Astrocyte (in vitro differentiated cells and primary cell): ENCODE data around the gene ATP2B3. TPM values are rescaled to one million over a fixed set of nuclear protein-coding genes. Genes with fewer than 3 reads are reported as not detected.

ENCODE experiments used
- DNase-seq: peaks from one replicate; pipeline ENCODE4 v3.0.0-alpha.2; 2010; ENCODE audit warnings: low read depth
- FAIRE-seq: peaks from 2 replicates; lab custom pipeline; 2011; peaks lifted over from hg19 to GRCh38; lab: Jason Lieb, UNC
- H2AFZ ChIP-seq: 2 replicates; pipeline ENCODE4 v1.6.0; 2012; ENCODE audit warnings: low read depth, low read length, inconsistent platforms
- H3K27ac ChIP-seq: 2 replicates; pipeline ENCODE4 v1.5.1; 2011; ENCODE audit warnings: low read depth, low read length, inconsistent platforms
- H3K27me3 ChIP-seq: 2 replicates; pipeline ENCODE4 v1.6.0; 2011; ENCODE audit warnings: low read length, inconsistent platforms; ENCODE audit not compliant: insufficient read depth
- H3K36me3 ChIP-seq: 2 replicates; pipeline ENCODE4 v1.5.1; 2011; ENCODE audit warnings: low read length, inconsistent platforms; ENCODE audit not compliant: insufficient read depth
- H3K4me1 ChIP-seq: 2 replicates; pipeline ENCODE4 v1.5.1; 2011; ENCODE audit warnings: low read length, inconsistent platforms; ENCODE audit not compliant: insufficient read depth
- H3K4me2 ChIP-seq: 2 replicates; pipeline ENCODE4 v1.6.0; 2012; ENCODE audit warnings: low read length, inconsistent platforms
- H3K4me3 ChIP-seq: 2 replicates; pipeline ENCODE4 v1.5.1; 2011; ENCODE audit warnings: low read depth, mild to moderate bottlenecking, low read length, inconsistent platforms; ENCODE audit not compliant: insufficient read depth
- H3K79me2 ChIP-seq: 2 replicates; pipeline ENCODE4 v1.6.0; 2012; ENCODE audit warnings: mild to moderate bottlenecking, low read length, inconsistent platforms; ENCODE audit not compliant: insufficient read depth
- H3K9ac ChIP-seq: 2 replicates; pipeline ENCODE4 v1.6.0; 2012; ENCODE audit warnings: mild to moderate bottlenecking, low read length, inconsistent platforms
- H3K9me3 ChIP-seq: 2 replicates; pipeline ENCODE4 v1.5.1; 2012; ENCODE audit warnings: low read depth, mild to moderate bottlenecking, low read length, inconsistent platforms; ENCODE audit not compliant: insufficient read depth
- H4K20me1 ChIP-seq: 2 replicates; pipeline ENCODE4 v1.6.0; 2012; ENCODE audit warnings: low read length, inconsistent platforms; ENCODE audit not compliant: insufficient read depth
- H3K27ac Mint-ChIP-seq: one replicate; pipeline ENCODE4 v1.8.0; 2021; ENCODE audit warnings: mild to moderate bottlenecking, mixed read lengths; ENCODE audit not compliant: unreplicated experiment
- H3K27me3 Mint-ChIP-seq: one replicate; pipeline ENCODE4 v1.8.0; 2021; ENCODE audit warnings: low read depth, mixed read lengths; ENCODE audit not compliant: unreplicated experiment
- H3K36me3 Mint-ChIP-seq: one replicate; pipeline ENCODE4 v1.8.0; 2021; ENCODE audit warnings: low read depth, mixed read lengths; ENCODE audit not compliant: unreplicated experiment
- H3K4me1 Mint-ChIP-seq: one replicate; pipeline ENCODE4 v1.8.0; 2021; ENCODE audit warnings: low read depth, mixed read lengths; ENCODE audit not compliant: unreplicated experiment
- H3K4me3 Mint-ChIP-seq: one replicate; pipeline ENCODE4 v1.8.0; 2021; ENCODE audit warnings: mild to moderate bottlenecking, moderate library complexity, mixed read lengths; ENCODE audit not compliant: unreplicated experiment
- H3K9me3 Mint-ChIP-seq: one replicate; pipeline ENCODE4 v1.8.0; 2021; ENCODE audit warnings: mild to moderate bottlenecking, mixed read lengths; ENCODE audit not compliant: unreplicated experiment
- EZH2 ChIP-seq: IDR thresholded peaks from 2 replicates; pipeline ENCODE4 v1.6.1; 2012; ENCODE audit warnings: mild to moderate bottlenecking, low read length, inconsistent platforms; ENCODE audit not compliant: insufficient read depth
- total RNA-seq: library from RNA; stranded (reverse); gene quantifications from 2 replicates; pipeline ENCODE4 v1.2.1, GENCODE V29; 2021
- TF ChIP-seq, protein P1 (sequence below): IDR thresholded peaks from 2 replicates; pipeline ENCODE4 v1.5.1; 2011; ENCODE audit warnings: low read depth, mild to moderate bottlenecking, inconsistent platforms, low read length, moderate library complexity; ENCODE audit not compliant: insufficient read depth

The ATP2B3 gene
- total RNA-seq, 1 donor from 2014 or later = 0.52 TPM

DNA sequence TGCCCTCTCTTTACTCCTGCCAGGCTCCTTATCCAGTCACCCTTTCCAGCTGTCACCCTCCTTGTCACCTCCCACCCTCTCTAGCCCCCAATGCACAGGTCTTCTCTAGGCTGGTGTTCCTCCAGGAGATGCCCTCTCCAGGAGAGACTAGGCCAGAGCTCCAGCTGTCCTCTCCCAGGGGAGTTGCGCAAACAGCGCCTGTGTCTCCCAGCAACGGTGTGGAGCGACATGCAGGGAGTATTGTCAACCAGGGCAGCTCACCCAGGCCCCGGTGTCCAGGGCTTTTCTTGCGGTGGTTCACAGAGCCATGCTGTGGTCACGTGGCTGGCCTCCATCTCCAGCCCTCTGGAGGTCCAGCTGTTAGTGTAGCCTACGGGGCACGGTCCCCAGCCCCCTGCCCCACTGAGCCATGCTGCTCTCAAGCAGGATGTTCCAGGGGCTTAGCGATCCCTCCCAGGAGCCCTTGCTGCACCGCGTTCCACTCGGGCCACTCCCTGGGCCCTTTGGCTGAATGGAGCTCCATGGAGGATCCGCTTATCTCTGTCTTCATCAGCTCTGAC is 46.7 kb downstream of the ATP2B3 start:
- Histone ChIP-seq H3K9me3 (no peaks in the 10 kb centered on the region), H3K4me1 (no peaks in the 10 kb centered on the region), H3K27ac (no peak overlapping the region), H3K4me2 (no peak overlapping the region), H3K36me3 (no peaks in the 10 kb centered on the region), H3K79me2 (no peaks in the 10 kb centered on the region), H2AFZ (no peak overlapping the region), H4K20me1 (no peaks in the 10 kb centered on the region), H3K4me3 (no peak overlapping the region), H3K9ac (no peak overlapping the region), H3K27me3 (no peaks in the 10 kb centered on the region)
- Mint-ChIP-seq H3K36me3 (no peaks in the 10 kb centered on the region), H3K4me1 (no peaks in the 10 kb centered on the region), H3K9me3 (no peaks in the 10 kb centered on the region), H3K27ac (no peak overlapping the region), H3K4me3 (no peak overlapping the region), H3K27me3 (peaks cover 19% of the 10 kb centered on the region)
- TF ChIP-seq, protein P1, sequence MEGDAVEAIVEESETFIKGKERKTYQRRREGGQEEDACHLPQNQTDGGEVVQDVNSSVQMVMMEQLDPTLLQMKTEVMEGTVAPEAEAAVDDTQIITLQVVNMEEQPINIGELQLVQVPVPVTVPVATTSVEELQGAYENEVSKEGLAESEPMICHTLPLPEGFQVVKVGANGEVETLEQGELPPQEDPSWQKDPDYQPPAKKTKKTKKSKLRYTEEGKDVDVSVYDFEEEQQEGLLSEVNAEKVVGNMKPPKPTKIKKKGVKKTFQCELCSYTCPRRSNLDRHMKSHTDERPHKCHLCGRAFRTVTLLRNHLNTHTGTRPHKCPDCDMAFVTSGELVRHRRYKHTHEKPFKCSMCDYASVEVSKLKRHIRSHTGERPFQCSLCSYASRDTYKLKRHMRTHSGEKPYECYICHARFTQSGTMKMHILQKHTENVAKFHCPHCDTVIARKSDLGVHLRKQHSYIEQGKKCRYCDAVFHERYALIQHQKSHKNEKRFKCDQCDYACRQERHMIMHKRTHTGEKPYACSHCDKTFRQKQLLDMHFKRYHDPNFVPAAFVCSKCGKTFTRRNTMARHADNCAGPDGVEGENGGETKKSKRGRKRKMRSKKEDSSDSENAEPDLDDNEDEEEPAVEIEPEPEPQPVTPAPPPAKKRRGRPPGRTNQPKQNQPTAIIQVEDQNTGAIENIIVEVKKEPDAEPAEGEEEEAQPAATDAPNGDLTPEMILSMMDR = no peak
- TF ChIP-seq EZH2 = no peak
- FAIRE-seq (no peak), DNase-seq (no peak)

- H3K36me3 ChIP-seq = no peaks in the 10 kb centered on the region
- no peak for TF ChIP-seq EZH2
- TF ChIP-seq, protein P1 = no peak
- no peaks in the 10 kb centered on the region for H3K4me1 Mint-ChIP-seq
- no peaks in the 10 kb centered on the region for H3K9me3 Mint-ChIP-seq
- H3K9ac ChIP-seq = no peak overlapping the region
- no peaks in the 10 kb centered on the region for H3K79me2 ChIP-seq
- H3K4me1 ChIP-seq = no peaks in the 10 kb centered on the region
- DNase-seq = no peak
- no peak overlapping the region for H3K4me2 ChIP-seq
- no peaks in the 10 kb centered on the region for H4K20me1 ChIP-seq
- FAIRE-seq = no peak
- no peak overlapping the region for H3K27ac ChIP-seq
- no peak overlapping the region for H3K27ac Mint-ChIP-seq
- no peaks in the 10 kb centered on the region for H3K9me3 ChIP-seq
- H3K36me3 Mint-ChIP-seq = no peaks in the 10 kb centered on the region
- no peak overlapping the region for H3K4me3 ChIP-seq
- H2AFZ ChIP-seq = no peak overlapping the region
- H3K27me3 Mint-ChIP-seq = peaks cover 17% of the 10 kb centered on the region
- no peaks in the 10 kb centered on the region for H3K27me3 ChIP-seq
- H3K4me3 Mint-ChIP-seq = no peak overlapping the region
These were observed 48.6 kb downstream of the ATP2B3 start for GRCh38 chrX:153565996-153566580.

DNA sequence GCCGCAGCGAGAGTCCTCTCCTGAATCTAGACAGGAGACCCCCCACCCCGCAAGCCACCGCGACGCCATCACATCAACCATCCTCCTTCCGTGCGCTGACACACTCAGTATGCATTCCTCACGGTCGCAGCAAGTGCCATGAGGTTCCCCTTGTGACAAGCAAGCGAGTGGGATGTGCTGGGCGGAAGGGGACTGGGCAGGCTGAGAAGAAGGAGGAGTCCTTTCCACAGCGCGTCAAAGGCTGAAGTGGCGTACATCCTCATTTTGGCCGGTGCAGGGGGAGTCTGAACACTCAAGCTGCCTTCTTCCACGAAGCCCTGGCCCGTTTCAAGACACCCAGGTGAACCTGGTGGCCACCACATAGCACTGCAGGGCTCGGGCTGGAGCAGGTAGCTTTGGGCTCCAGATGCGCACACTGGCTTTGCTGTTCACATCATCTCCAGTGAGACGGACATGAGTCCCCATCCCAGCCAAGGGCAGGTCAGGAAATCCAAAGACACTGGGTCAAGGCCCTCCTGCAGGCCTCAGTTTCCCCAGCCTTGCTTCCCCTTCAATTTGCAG is 51.1 kb downstream of the ATP2B3 start:
- H3K9me3 Mint-ChIP-seq = no peaks in the 10 kb centered on the region
- H2AFZ ChIP-seq = no peak overlapping the region

More for the DNA sequence above, 51.1 kb downstream of the ATP2B3 start:
- no peak overlapping the region for H3K4me3 ChIP-seq
- Mint-ChIP-seq H3K36me3 (no peaks in the 10 kb centered on the region), H3K27me3 (peaks cover 13% of the 10 kb centered on the region), H3K4me1 (no peaks in the 10 kb centered on the region), H3K4me3 (no peak overlapping the region), H3K27ac (no peak overlapping the region)
- H3K36me3 ChIP-seq = no peaks in the 10 kb centered on the region
- TF ChIP-seq, protein P1 = no peak
- no peak for TF ChIP-seq EZH2
- H3K9me3 ChIP-seq = no peaks in the 10 kb centered on the region
- H3K79me2 ChIP-seq = no peaks in the 10 kb centered on the region
- no peak overlapping the region for H3K4me2 ChIP-seq
- H3K27ac ChIP-seq = no peak overlapping the region
- no peaks in the 10 kb centered on the region for H4K20me1 ChIP-seq
- DNase-seq (no peak), FAIRE-seq (no peak)
- H3K9ac ChIP-seq = no peak overlapping the region
- H3K4me1 ChIP-seq = no peaks in the 10 kb centered on the region
- H3K27me3 ChIP-seq = no peaks in the 10 kb centered on the region
